Gastrocnemius medialis (tissue), 4 donors: Measurements from ENCODE around the gene XPNPEP2.

ENCODE experiments used
- POLR2A ChIP-seq, 2 donors: fragments of 450-650 bp; IDR thresholded peaks; one replicate each; pipeline ENCODE4 v1.6.1; 2017; ENCODE audit warnings: antibody characterized with exemption in 2 of 2, mild to moderate bottlenecking in 2 of 2, moderate library complexity in 2 of 2
- TF ChIP-seq, protein P1 (sequence below), 5 experiments: fragments of 450-650 bp in 3 of 5; fragments of 200-600 bp in 2 of 5; sonication (generic) in 2 of 5; IDR thresholded peaks in 4 of 5; conservative IDR thresholded peaks in 1 of 5; 1 replicate in 4 of 5; 2 replicates in 1 of 5; pipeline ENCODE4 v1.5.1; 2016 to 2019; ENCODE audit warnings: antibody characterized with exemption in 5 of 5, mild to moderate bottlenecking in 3 of 5, moderate library complexity in 3 of 5

GRCh38 chrX:129697204-129697829 lies 41.5 kb upstream of the XPNPEP2 start:
- TF ChIP-seq, protein P1, sequence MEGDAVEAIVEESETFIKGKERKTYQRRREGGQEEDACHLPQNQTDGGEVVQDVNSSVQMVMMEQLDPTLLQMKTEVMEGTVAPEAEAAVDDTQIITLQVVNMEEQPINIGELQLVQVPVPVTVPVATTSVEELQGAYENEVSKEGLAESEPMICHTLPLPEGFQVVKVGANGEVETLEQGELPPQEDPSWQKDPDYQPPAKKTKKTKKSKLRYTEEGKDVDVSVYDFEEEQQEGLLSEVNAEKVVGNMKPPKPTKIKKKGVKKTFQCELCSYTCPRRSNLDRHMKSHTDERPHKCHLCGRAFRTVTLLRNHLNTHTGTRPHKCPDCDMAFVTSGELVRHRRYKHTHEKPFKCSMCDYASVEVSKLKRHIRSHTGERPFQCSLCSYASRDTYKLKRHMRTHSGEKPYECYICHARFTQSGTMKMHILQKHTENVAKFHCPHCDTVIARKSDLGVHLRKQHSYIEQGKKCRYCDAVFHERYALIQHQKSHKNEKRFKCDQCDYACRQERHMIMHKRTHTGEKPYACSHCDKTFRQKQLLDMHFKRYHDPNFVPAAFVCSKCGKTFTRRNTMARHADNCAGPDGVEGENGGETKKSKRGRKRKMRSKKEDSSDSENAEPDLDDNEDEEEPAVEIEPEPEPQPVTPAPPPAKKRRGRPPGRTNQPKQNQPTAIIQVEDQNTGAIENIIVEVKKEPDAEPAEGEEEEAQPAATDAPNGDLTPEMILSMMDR (IDR thresholded peaks at IDR 0.05 in 4 of 5, conservative IDR thresholded peaks at IDR 0.05 in 1 of 5): no peak
- no peak for TF ChIP-seq POLR2A (IDR thresholded peaks at IDR 0.05)
